Transverse colon (tissue), 3 donors: Measurements from ENCODE around the gene NOPCHAP1.

Source experiments
- POLR2A ChIP-seq: fragments of 450-650 bp; IDR thresholded peaks from one replicate; pipeline ENCODE4 v1.6.1; 2016; ENCODE audit warnings: antibody characterized with exemption, mild to moderate bottlenecking, moderate library complexity
- POLR2AphosphoS5 ChIP-seq, 3 donors: sonication (generic); formaldehyde crosslinking; IDR thresholded peaks; one replicate each; pipeline ENCODE4 v1.6.1; 2016; ENCODE audit warnings: antibody characterized with exemption in 3 of 3

- TF ChIP-seq POLR2AphosphoS5 (IDR thresholded peaks at IDR 0.05) (peak in 1 of 3 donors; percentile 20), POLR2A (no peak)
Observed at GRCh38 chr12:104998423-104999346, 12.6 kb downstream of the NOPCHAP1 start.
